GM13977 (cell line): ENCODE results near the gene SMKR1.
A peak's percentile ranks its signal among the peaks of the same experiment; 100 is the strongest.
"Not testable (repeated sequence)": the region's sequence is repeated elsewhere in the genome, so short reads cannot be mapped to it uniquely, and the experiment has no call there.

ENCODE experiments used
- DNase-seq: peaks from one replicate; pipeline ENCODE4 v3.0.0; 2012; ENCODE audit warnings: low spot score
- CTCF ChIP-seq: IDR thresholded peaks from 2 replicates; pipeline ENCODE4 v1.5.1; 2012; ENCODE audit warnings: mild to moderate bottlenecking, control low read depth; ENCODE audit not compliant: insufficient read depth; ENCODE audit errors: extremely low read depth, missing control alignments
- in situ Hi-C: fragments of 300-500 bp; cut with MboI; formaldehyde crosslinking; loops from one replicate; pipeline ENCODE4 v1.12.0; 2022; ENCODE audit warnings: low sequenced_read_pairs, low pct_unique_long_range_greater_than_20kb, mixed read lengths, inconsistent platforms; ENCODE audit not compliant: unreplicated experiment

SMKR1 gene

GRCh38 chr7:129468087-129468486 lies 34.2 kb upstream of the SMKR1 start:
- no peak for DNase-seq
- in situ Hi-C loops, result loop anchor here (25.0 kb wide), 2 partner anchors 106 to 256 kb away; no protein-coding TSS in a partner anchor
- no peak for TF ChIP-seq CTCF

DNA sequence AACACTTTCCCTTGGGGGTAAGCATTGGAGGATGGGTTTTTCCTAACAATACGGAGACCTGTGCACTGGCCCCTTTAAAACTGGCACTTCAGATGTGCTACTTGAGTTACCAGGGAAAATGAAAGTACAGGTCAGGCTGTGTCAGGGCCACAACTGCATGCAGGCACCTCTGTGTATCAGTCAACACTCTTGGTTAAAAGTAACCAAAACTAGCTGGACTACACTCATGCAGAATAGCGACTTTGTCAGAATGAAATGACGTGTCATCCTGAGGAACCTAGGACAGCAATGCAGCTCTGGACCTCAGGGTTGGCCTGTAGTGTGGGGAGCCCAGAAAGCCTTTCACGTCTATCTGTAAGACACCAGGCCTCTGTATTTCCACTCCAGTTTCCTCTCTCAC lies 33.8 kb upstream of the SMKR1 start:
- peak; percentile 17 for DNase-seq
- in situ Hi-C loops, result loop anchor here (25.0 kb wide), 2 partner anchors 106 to 256 kb away; no protein-coding TSS in a partner anchor
- no peak for TF ChIP-seq CTCF

GRCh38 chr7:129469930-129470329 lies 32.4 kb upstream of the SMKR1 start:
- no peak for DNase-seq
- in situ Hi-C loops, result loop anchor here (25.0 kb wide), 2 partner anchors 108 to 258 kb away; no protein-coding TSS in a partner anchor

GRCh38 chr7:129470411-129470810 lies 31.9 kb upstream of the SMKR1 start:
- TF ChIP-seq CTCF, result no peak
- in situ Hi-C loops, result loop anchor here (25.0 kb wide), 2 partner anchors 108 to 258 kb away; no protein-coding TSS in a partner anchor

More at GRCh38 chr7:129469930-129470329, 32.4 kb upstream of the SMKR1 start:
- no peak for TF ChIP-seq CTCF

GRCh38 chr7:129471402-129471827 lies 30.9 kb upstream of the SMKR1 start:
- in situ Hi-C loops, result loop anchor here (25.0 kb wide), 2 partner anchors 109 to 259 kb away; no protein-coding TSS in a partner anchor
- no peak for DNase-seq
- no peak for TF ChIP-seq CTCF

More at GRCh38 chr7:129470411-129470810, 31.9 kb upstream of the SMKR1 start:
- no peak for DNase-seq

DNA sequence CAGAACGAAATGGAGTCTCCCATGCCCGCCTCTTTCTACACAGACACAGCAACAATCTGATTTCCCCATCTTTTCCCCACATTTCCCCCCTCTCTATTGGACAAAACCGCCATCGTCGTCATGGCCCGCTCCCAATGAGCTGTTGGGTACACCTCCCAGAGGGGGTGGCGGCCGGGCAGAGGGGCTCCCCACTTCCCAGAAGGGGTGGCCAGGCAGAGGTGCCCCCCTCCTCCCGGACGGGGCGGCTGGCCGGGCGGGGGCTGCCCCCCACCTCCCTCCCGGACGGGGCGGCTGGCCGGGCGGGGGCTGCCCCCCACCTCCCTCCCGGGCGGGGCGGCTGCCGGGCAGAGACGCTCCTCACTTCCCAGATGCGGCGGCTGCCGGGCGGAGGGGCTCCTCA lies 26.4 kb upstream of the SMKR1 start:
- in situ Hi-C loops, DNase-seq: not testable (repeated sequence)

- DNase-seq, in situ Hi-C loops: not testable (repeated sequence)
Observed at GRCh38 chr7:129476398-129476797, 25.9 kb upstream of the SMKR1 start.

- no peak for TF ChIP-seq CTCF
- in situ Hi-C loops, result no loop called here
- no peak for DNase-seq
Observed at GRCh38 chr7:129479831-129480230, 22.5 kb upstream of the SMKR1 start.
